ENCODE data around the gene C6. TPM values are rescaled to one million over a fixed set of nuclear protein-coding genes. Genes with fewer than 3 reads are reported as not detected.

Gene C6
- total RNA-seq, 2 experiments from 2014 or later, result not detected

- POLR2A ChIA-PET, result no interaction called here
- no peak for DNase-seq
- no peak for ATAC-seq
- Mint-ChIP-seq H3K4me3 (no peak overlapping the region), H3K4me1 (ENCODE audit: low read depth) (no peaks in the 10 kb centered on the region), H3K9me3 (ENCODE audit: insufficient read depth) (no peaks in the 10 kb centered on the region), H3K27me3 (ENCODE audit: low read depth) (no peaks in the 10 kb centered on the region), H3K36me3 (ENCODE audit: low read depth) (no peaks in the 10 kb centered on the region), H3K27ac (no peak overlapping the region)
- CTCF ChIA-PET, result no interaction called here
These were observed 58.8 kb downstream of the C6 start for GRCh38 chr5:41154491-41154890.

- Mint-ChIP-seq H3K4me3 (no peak overlapping the region), H3K27me3 (ENCODE audit: low read depth) (no peaks in the 10 kb centered on the region), H3K27ac (no peak overlapping the region), H3K4me1 (ENCODE audit: low read depth) (no peaks in the 10 kb centered on the region), H3K36me3 (ENCODE audit: low read depth) (no peaks in the 10 kb centered on the region), H3K9me3 (ENCODE audit: insufficient read depth) (no peaks in the 10 kb centered on the region)
- DNase-seq (no peak), ATAC-seq (no peak)
- POLR2A ChIA-PET, result no interaction called here
- CTCF ChIA-PET, result no interaction called here
These were observed 61.8 kb downstream of the C6 start for GRCh38 chr5:41151564-41151963.

- DNase-seq, result no peak
- no peaks in the 10 kb centered on the region for H3K4me1 Mint-ChIP-seq (ENCODE audit: low read depth)
- ChIA-PET CTCF (no interaction called here), POLR2A (no interaction called here)
- H3K4me3 Mint-ChIP-seq, result no peak overlapping the region
- H3K27me3 Mint-ChIP-seq (ENCODE audit: low read depth), result no peaks in the 10 kb centered on the region
- H3K36me3 Mint-ChIP-seq (ENCODE audit: low read depth), result no peaks in the 10 kb centered on the region
- no peak overlapping the region for H3K27ac Mint-ChIP-seq
- no peaks in the 10 kb centered on the region for H3K9me3 Mint-ChIP-seq (ENCODE audit: insufficient read depth)
- ATAC-seq, result no peak
These were observed 64.9 kb downstream of the C6 start for GRCh38 chr5:41148448-41148847.

GRCh38 chr5:41145306-41145705 is 68.0 kb downstream of the C6 start:
- no peaks in the 10 kb centered on the region for H3K4me1 Mint-ChIP-seq (ENCODE audit: low read depth)
- no peaks in the 10 kb centered on the region for H3K9me3 Mint-ChIP-seq (ENCODE audit: insufficient read depth)
- H3K27me3 Mint-ChIP-seq (ENCODE audit: low read depth), result no peaks in the 10 kb centered on the region
- CTCF ChIA-PET, result no interaction called here
- DNase-seq, result no peak
- POLR2A ChIA-PET, result no interaction called here
- no peak overlapping the region for H3K4me3 Mint-ChIP-seq
- no peak overlapping the region for H3K27ac Mint-ChIP-seq
- no peak for ATAC-seq
- H3K36me3 Mint-ChIP-seq (ENCODE audit: low read depth), result no peaks in the 10 kb centered on the region

- Mint-ChIP-seq H3K27ac (no peak overlapping the region), H3K4me1 (ENCODE audit: low read depth) (no peaks in the 10 kb centered on the region), H3K36me3 (ENCODE audit: low read depth) (no peaks in the 10 kb centered on the region), H3K9me3 (ENCODE audit: insufficient read depth) (no peaks in the 10 kb centered on the region), H3K4me3 (no peak overlapping the region), H3K27me3 (ENCODE audit: low read depth) (no peaks in the 10 kb centered on the region)
- ATAC-seq (no peak), DNase-seq (no peak)
- ChIA-PET CTCF (no interaction called here), POLR2A (no interaction called here)
These were observed 70.0 kb downstream of the C6 start for GRCh38 chr5:41143131-41143901.

GRCh38 chr5:41127967-41128690 is 85.2 kb downstream of the C6 start:
- ChIA-PET CTCF (no interaction called here), POLR2A (no interaction called here)
- H3K27me3 Mint-ChIP-seq (ENCODE audit: low read depth), result no peaks in the 10 kb centered on the region
- H3K4me1 Mint-ChIP-seq (ENCODE audit: low read depth), result no peaks in the 10 kb centered on the region
- no peaks in the 10 kb centered on the region for H3K36me3 Mint-ChIP-seq (ENCODE audit: low read depth)
- no peaks in the 10 kb centered on the region for H3K9me3 Mint-ChIP-seq (ENCODE audit: insufficient read depth)
- H3K4me3 Mint-ChIP-seq, result no peak overlapping the region
- ATAC-seq (no peak), DNase-seq (no peak)
- H3K27ac Mint-ChIP-seq, result no peak overlapping the region

GRCh38 chr5:41122459-41122858 is 90.9 kb downstream of the C6 start:
- H3K4me1 Mint-ChIP-seq (ENCODE audit: low read depth), result no peaks in the 10 kb centered on the region
- H3K27ac Mint-ChIP-seq, result no peak overlapping the region
- CTCF ChIA-PET, result no interaction called here
- H3K9me3 Mint-ChIP-seq (ENCODE audit: insufficient read depth), result no peaks in the 10 kb centered on the region
- POLR2A ChIA-PET, result no interaction called here
- H3K36me3 Mint-ChIP-seq (ENCODE audit: low read depth), result no peaks in the 10 kb centered on the region
- H3K27me3 Mint-ChIP-seq (ENCODE audit: low read depth), result no peaks in the 10 kb centered on the region
- no peak overlapping the region for H3K4me3 Mint-ChIP-seq
- ATAC-seq (no peak), DNase-seq (no peak)

GRCh38 chr5:41120600-41120999 is 92.7 kb downstream of the C6 start:
- Mint-ChIP-seq H3K36me3 (ENCODE audit: low read depth) (no peaks in the 10 kb centered on the region), H3K27ac (no peak overlapping the region), H3K9me3 (ENCODE audit: insufficient read depth) (no peaks in the 10 kb centered on the region), H3K4me3 (no peak overlapping the region), H3K27me3 (ENCODE audit: low read depth) (no peaks in the 10 kb centered on the region), H3K4me1 (ENCODE audit: low read depth) (no peaks in the 10 kb centered on the region)
- POLR2A ChIA-PET, result no interaction called here
- CTCF ChIA-PET, result no interaction called here
- ATAC-seq (no peak), DNase-seq (no peak)

- ChIA-PET POLR2A (no interaction called here), CTCF (interaction anchor here (0.6 kb wide), 1 partner anchor 213 kb away, joined by 3 read pairs; no protein-coding TSS in a partner anchor)
- H3K36me3 Mint-ChIP-seq (ENCODE audit: low read depth), result no peaks in the 10 kb centered on the region
- DNase-seq, result no peak
- no peaks in the 10 kb centered on the region for H3K9me3 Mint-ChIP-seq (ENCODE audit: insufficient read depth)
- no peak overlapping the region for H3K4me3 Mint-ChIP-seq
- no peaks in the 10 kb centered on the region for H3K27me3 Mint-ChIP-seq (ENCODE audit: low read depth)
- no peak for ATAC-seq
- no peak overlapping the region for H3K27ac Mint-ChIP-seq
- no peaks in the 10 kb centered on the region for H3K4me1 Mint-ChIP-seq (ENCODE audit: low read depth)
These were observed 95.2 kb downstream of the C6 start for GRCh38 chr5:41118177-41118576.

GRCh38 chr5:41115281-41115680 is 98.1 kb downstream of the C6 start:
- H3K27ac Mint-ChIP-seq, result no peak overlapping the region
- CTCF ChIA-PET, result no interaction called here
- POLR2A ChIA-PET, result no interaction called here
- no peaks in the 10 kb centered on the region for H3K27me3 Mint-ChIP-seq (ENCODE audit: low read depth)
- H3K9me3 Mint-ChIP-seq (ENCODE audit: insufficient read depth), result no peaks in the 10 kb centered on the region
- ATAC-seq (no peak), DNase-seq (no peak)
- H3K4me3 Mint-ChIP-seq, result no peak overlapping the region
- H3K36me3 Mint-ChIP-seq (ENCODE audit: low read depth), result no peaks in the 10 kb centered on the region
- no peaks in the 10 kb centered on the region for H3K4me1 Mint-ChIP-seq (ENCODE audit: low read depth)

- ChIA-PET POLR2A (no interaction called here), CTCF (no interaction called here)
- DNase-seq (no peak), ATAC-seq (no peak)
- Mint-ChIP-seq H3K4me1 (ENCODE audit: low read depth) (no peaks in the 10 kb centered on the region), H3K27me3 (ENCODE audit: low read depth) (no peaks in the 10 kb centered on the region), H3K4me3 (no peak overlapping the region), H3K36me3 (ENCODE audit: low read depth) (no peaks in the 10 kb centered on the region), H3K9me3 (ENCODE audit: insufficient read depth) (no peaks in the 10 kb centered on the region), H3K27ac (no peak overlapping the region)
These were observed 100.6 kb downstream of the C6 start for GRCh38 chr5:41112486-41113455.

- Mint-ChIP-seq H3K27ac (no peak overlapping the region), H3K9me3 (ENCODE audit: insufficient read depth) (no peaks in the 10 kb centered on the region), H3K4me3 (no peak overlapping the region), H3K4me1 (ENCODE audit: low read depth) (no peaks in the 10 kb centered on the region), H3K36me3 (ENCODE audit: low read depth) (no peaks in the 10 kb centered on the region), H3K27me3 (ENCODE audit: low read depth) (no peaks in the 10 kb centered on the region)
- DNase-seq (no peak), ATAC-seq (no peak)
- POLR2A ChIA-PET, result no interaction called here
- CTCF ChIA-PET, result no interaction called here
These were observed 104.1 kb downstream of the C6 start for GRCh38 chr5:41109186-41109585.
